ENCODE measurements around the gene VPS72.
"Not testable (repeated sequence)": the region's sequence is repeated elsewhere in the genome, so short reads cannot be mapped to it uniquely, and the experiment has no call there.

VPS72 gene, protein sequence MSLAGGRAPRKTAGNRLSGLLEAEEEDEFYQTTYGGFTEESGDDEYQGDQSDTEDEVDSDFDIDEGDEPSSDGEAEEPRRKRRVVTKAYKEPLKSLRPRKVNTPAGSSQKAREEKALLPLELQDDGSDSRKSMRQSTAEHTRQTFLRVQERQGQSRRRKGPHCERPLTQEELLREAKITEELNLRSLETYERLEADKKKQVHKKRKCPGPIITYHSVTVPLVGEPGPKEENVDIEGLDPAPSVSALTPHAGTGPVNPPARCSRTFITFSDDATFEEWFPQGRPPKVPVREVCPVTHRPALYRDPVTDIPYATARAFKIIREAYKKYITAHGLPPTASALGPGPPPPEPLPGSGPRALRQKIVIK

DNA sequence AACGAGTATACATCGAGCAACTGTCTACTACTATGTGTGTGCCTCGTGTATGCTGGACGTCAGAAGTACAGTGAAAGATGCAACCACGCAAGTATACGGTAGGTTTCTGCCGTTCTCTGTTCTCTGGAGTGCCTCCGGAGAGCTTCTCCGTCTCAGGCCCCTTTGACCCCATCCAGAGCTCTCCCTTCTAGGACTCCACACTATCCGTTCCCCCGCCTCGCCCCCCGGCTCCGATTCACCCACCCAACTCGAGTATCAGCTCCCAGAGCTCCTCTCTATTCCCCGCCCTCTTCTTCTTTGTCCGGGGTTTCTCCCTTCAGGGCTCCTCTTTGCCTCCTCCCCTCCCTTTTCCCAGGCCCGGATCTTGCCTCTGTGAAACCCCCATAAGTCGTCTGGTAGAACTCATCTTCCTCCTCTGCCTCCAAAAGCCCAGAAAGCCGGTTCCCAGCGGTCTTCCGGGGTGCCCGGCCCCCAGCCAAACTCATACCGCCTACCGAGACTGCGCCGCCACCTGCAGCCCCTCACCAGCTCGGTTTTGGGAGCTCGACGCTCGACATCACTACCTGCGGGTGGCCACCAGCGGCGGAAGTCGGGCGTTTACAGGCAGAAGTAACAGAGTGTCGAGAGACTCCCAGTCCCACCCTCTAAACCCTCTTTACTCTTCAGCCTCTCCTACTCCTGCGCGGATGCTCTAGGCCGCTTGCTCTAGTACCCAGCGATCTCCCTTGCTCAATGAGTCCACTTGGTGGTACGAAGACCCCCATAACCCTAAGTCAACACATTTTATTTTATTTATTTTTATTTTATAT lies at the start of gene VPS72:
Gene VPS72 (minus strand): TSS at position 561 of the 809 bp plus-strand sequence. CDS start 76 bp downstream, at position 485.
- DNase-seq, result peak; percentile 95

DNA sequence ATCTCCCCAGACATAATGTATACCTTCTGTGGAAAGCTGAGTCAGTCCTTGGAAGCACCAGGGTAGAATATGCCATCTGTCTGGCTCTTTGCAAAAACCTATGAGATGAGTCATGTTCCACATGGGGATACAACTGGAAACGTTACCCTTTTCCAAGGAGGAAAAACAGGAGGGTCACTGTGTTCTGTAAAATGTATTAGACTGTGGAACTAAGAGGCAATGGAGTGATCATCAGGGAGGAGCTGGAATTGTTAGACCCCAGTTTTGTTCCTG lies 48.4 kb upstream of the VPS72 start:
- DNase-seq, result no peak

DNA sequence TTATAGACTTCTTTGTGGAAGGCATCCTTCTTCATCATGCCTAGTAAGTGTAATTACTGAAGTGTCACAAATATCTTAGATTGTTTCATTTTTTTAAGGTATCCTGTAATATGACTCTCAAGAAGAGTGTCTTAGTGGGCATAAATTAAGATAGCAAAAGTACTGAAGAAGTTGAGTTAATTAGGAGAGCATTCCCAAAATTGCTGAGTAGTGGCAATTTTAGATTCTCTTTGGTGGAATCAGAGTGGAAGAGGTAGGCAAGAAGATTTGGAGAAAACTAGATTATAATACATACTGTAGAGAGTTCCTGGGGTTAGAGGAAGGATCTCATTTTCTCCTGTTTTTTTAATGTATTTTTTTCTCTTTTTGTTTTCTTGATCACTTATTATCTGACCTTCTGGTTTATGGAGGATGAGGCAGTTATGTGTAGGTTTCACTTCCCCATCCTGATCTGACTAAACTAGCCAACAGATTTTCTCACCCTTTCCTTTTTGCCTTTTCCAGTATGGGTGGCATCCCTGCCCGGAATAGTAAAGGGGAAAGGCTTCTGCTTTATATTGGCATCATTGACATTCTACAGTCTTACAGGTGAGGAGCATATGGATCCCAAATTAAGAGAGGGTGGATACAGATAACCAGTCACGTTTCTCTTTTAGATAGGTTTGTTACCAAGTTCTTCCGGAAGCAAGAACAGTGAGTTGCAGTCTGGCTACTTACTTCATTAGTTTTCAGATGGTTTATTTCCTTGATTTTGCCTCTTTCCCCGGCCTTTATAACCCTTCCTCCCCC lies 47.9 kb upstream of the VPS72 start:
- no peak for DNase-seq

DNA sequence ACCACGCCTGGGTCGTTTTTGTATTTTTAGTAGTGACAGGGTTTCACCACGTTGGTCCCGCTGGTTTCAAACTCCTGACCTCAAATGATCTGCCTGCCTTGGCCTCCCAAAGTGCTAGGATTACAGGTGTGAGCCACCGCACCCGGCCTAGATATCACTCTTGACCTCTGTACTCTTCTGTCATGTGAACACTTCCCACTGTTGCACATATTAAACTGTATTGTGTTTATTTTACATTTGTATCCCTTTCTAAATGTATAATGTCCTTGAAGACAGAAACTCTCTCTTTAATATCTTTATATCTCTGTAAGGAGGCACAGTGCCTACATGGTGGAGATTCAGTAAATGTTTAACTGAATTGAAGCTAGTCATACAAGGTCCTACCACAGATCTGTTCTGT lies 45.2 kb upstream of the VPS72 start:
- DNase-seq, result no peak

DNA sequence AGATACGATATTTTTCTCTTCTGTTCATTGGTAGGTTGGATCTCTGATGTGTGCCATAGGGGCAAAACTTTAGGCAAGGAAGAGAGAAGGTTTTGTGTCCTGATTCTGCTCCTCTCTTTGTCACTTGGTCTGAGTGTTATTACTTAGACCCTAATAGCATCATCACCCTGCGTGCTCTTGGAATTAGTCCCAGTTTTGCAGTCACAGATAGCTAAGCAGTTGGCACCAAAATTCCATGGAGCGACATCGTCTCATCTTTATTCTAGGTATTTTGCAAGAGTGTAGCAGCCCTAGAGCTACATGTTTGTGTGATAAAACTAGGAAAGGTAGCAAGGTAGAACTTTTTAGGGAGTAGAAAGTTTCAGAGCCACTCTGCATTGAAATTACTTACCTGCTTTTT lies 32.1 kb upstream of the VPS72 start:
- DNase-seq, result no peak

DNA sequence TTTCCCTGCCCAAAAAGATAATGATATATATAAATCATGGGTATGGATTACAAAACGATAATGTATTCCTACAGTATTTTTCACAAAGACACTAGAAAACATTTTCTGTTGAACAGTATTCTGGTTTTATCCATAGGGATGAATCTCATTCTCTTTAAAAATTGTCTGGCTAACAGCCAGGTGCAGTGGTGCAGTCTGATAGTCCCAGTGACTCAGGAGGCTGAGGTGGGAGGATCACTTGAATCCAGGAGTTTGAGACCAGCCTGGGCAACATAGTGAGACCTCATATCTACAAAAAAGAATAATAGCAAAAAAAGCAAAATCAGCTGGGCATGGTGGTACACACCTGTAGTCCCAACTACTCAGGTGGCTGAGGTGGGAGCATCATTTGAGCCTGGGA lies 31.6 kb upstream of the VPS72 start:
- DNase-seq, result no peak

DNA sequence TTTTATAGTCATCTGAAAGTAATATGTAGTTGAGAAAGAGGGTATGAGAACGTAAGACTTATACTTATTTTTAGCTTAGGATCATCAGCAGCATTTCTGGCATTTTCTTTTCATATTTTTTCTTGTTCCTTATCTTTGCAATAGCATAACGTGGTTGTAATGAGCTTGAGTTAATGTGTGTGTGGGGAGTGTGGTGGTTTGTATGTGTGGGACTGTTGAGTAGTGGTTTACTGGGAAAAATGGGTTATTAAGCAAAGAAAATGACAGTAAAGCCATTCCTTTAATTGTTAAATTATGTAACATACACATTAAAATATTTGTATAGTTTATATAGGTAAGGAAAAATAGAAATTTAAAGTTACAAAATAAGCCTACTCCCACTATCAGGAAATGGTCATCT lies 23.6 kb upstream of the VPS72 start:
- no peak for DNase-seq

DNA sequence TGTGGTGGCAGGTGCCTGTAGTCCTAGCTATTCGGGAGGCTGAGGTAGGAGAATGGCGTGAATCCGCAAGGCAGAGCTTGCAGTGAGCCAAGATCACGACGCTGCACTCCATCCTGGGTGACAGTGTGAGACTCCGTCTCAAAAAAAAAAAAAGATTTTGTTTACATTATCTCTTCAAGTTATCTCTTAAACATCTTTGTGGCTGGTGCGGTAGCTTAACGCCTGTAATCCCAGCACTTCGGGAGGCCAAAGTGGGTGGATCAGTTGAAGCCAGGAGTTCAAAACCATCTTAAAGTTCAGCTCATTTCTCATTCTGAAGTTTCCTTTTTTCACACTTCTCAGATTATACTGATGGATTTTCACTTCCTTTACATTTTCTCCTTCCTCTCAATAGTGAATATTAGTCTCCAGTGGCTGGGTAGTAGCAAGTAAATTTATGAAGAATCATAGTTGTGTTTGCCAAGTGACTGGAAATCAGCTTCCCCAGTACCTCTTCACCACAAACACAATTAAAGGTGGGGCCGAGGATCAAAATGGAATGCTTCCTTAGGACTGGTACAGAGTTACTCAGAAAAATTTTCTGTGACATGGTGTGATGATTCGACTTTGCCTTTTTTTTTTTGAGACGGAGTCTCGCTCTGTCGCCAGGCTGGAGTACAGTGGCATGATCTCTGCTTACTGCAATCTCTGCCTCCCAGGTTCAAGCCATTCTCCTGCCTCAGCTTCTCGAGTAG lies 22.1 kb upstream of the VPS72 start:
- DNase-seq, result no peak

DNA sequence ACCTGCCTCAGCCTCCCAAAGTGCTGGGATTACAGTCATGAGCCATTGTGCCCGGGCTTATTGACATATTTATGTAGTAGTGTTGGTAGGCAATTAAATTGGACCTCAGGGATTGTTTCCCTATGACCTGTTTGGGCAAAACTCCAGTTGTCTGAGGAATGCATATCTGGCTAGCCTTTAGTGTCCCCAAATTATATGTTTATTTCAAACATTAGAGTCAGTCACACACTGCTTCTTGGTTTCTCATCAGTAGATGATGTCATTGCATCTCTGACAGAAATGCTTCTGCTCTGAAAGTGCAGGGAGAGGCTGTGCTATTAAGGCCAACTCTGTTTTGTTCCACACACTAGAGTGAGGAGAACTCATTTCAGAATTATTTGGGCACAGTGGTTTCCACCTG lies 20.8 kb upstream of the VPS72 start:
- no peak for DNase-seq

DNA sequence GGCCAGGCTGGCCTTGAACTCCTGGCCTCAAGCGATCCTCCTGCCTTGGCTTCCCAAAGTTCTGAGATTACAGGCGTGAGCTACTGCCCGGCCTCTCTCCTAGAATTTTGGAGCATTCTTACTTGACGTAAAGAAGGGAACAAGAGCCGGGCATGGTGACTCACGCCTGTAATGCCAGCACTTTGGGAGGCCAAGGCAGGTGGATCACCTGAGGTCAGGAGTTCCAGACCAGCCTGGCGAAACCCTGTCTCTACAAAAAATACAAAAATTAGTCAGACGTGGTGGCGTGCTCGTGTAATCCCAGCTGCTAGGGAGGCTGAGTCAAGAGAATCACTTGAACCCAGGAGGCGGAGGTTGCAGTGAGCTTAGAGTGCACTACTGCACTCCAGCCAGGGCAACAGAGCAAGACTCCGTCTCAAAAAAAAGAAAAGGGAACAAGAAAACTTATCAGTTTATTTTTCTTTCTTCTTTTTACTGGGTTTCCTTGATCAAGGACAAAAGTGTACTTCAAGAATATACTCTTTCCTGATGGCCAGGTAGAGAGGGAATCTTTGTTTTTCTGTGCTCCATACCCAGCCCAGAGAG lies 15.5 kb upstream of the VPS72 start:
- DNase-seq, result not testable (repeated sequence)

DNA sequence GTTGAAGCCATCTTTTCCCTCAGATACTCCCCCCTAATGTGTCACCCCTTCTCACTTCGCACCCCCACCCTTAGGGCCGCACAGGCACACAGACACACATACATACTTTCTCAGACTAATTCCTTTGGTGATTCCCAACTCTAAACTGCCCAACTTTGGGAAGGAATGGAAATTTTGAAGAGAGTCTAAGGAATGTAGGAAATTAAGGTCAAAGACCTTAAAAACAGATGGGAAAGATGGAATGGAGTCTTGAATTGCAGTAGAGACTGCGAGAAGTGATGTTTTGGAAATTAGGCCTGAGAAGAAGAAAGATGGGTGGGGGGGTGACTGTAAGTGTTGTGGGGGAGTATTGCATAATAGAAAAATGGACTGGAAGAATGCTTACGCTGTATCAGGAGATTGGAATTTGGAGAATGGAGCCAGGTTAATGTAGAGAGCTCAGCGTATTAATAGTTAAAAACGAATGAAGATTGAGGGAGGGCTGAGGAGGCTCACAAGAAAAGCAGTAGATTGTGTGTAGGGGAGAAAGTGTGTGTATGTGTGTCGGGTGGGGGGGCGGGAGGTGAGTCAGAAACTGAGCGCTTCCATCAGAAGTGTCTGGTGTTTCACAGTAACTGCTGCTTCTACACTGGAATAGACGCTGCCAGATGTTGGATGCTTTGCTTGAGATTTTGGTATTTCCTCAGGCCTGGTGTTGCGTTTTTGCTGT lies 10.0 kb upstream of the VPS72 start:
- peak; percentile 65 for DNase-seq

DNA sequence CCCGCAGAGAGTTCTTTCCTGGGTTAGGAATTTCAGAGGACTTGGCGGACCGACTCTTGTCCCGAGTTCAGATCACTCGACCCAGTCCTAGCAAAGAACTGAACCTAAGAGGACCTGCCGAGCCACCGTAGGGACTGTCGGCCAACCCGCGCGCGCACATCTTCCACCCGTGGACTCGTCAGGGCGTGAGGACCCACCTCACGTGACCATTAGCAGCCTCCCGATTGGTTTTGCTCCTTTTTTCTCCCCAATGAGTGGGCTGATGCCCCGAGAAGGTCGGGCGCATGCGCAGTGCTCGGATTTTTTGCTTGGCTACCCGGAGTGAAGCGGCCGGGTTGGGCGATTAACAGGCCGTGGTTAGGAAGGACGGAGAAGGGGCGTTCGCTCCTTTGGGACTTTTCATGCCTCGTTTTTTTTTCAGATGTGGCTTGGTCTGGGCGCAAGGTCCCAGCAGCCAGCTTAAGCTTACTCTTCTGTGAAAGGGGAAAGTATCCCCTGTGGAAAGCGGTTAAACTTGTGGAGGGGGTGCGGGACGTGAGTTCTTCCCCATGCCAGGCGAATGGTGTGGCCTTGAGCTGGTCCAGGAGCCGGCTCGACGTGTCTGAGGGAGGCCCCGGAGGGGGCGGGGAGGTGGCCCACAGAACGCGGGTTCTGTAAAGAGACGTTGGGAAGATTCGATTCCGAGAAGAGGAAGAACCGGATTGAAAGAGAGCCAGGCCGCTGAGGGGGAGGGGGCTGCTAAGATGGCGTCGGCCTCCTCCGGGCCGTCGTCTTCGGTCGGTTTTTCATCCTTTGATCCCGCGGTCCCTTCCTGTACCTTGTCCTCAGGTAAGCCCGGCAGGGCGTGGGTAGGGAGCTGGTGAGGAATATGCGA lies 8.5 kb upstream of the VPS72 start, which contains the start of gene PIP5K1A:
Gene PIP5K1A (plus strand): TSS at position 299 of the 874 bp plus-strand sequence. CDS start 445 bp downstream, at position 744.
- peak; percentile 100 for DNase-seq

DNA sequence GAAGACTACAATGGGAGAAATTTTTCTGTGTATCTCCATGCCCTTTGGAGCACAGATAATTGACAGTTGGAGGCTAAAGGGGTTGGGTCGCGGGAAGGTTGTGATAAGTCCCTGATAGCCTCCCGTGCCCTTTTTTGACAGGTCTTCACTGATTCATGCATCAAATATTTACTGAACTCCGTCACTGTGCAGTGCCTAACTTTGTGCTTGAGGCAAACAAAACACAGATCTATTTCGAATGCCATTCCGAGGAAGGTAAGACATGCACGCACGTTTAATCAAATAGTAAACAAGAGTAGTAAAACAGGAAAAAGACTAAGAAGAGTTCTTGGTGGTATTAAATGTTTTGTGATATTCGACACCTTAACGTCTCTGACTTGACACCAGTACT lies 7.9 kb upstream of the VPS72 start:
- peak; percentile 57 for DNase-seq

DNA sequence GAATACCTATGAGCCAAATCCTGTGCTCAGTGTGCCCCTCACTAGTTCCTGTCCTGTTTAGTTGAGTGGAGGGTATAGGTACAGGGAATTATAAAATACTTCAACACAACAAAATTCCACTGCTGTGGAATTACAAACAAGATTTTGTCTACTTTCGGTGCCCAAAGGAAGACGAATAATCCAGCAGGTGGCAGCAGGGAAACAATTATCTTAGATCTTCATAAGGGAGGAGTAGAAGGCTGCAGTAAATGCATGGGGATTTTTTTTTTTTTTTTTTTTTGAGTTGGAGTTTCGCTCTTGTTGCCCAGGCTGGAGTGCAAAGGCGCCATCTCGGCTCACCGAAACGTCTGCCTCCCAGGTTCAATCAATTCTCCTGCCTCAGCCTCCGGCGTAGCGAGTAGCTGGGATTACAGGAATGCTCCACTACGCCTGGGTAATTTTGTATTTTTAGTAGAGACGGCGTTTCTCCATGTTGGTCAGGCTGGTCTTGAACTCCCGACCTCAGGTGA lies 6.3 kb upstream of the VPS72 start:
- DNase-seq, result peak; percentile 73

DNA sequence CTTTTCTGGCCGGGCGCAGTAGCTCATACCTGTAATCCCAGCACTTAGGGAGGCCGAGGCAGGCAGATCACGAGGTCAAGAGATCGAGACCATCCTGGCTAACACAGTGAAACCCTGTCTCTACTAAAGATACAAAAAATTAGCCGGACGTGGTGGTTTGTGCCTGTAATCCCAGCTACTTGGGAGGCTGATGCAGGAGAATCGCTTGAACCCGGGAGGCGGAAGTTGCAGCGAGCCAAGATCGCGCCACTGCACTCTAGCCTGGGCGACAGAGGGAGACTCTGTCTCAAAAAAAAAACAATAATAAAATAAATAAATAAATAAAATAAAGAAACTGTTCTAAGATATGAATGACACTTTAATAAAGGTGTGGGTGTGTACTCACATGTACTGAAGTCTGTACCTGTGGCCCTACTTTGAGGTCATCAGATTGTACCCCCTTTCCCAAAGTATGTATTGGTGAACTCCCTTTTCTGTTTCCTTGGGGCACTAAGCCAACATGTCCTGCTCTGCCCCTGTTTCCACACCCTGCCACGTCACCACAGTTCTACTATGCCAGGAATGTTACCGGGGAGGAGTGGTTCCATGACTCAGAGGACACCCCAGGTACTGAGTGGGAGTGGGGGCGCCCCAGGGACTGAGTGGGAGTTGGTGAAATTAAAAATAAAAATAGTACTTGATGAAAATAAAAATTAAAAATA lies 5.0 kb upstream of the VPS72 start:
- peak; percentile 65 for DNase-seq

DNA sequence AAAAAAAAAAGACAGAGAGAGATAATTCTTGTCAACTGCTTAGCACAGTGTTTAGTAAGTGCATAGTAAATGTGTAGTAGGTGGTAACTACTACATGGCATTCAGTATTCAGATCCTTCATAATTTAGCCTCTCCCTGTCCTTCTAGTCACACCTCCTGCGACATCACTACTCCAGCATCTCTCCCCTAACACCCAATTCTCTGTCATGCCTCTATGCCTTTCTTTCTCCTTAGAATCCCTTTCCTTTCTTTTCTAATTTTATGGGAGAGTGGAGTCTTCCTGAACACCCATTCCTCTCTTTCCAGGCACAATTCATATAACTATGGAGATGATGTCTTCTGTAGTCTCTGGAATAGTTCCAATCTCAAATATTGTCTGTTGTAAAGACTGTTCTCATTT lies 3.9 kb upstream of the VPS72 start:
- no peak for DNase-seq

DNA sequence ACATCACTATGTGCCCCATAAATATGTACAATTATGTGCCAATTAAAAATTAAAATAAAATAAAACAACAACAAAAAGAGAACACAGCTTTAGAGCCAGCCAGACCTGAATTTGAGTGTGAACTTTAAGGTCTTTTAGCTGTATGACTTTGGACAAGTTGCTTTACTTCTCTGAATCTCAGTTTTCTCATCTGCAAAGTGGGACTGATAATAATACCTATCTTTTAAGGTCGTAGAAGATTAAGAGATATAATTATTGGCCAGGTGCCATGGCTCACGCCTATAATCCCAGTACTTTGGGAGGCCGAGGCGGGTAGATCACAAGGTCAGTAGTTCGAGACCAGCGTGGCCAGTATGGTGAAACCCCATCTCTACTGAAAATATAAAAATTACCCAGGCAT lies 3.3 kb upstream of the VPS72 start:
- peak; percentile 17 for DNase-seq

DNA sequence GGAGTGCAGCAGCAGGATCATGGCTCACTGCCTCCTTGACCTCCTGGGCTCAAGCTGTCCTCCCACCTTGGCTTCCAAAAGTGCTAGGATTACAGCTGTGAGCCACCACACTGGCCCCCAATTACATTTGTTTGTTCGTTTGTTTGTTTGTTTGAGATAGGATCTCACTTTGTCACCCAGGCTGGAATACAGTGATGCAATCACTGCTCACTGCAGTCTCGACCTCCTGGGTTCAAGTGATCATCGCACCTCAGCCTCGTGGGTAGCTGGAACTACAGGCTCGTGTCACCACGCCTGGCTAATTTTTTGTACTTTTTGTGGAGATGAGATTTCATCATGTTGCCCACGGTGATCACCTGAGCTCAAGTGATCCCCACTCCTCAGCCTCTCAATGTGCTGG lies 2.0 kb upstream of the VPS72 start:
- DNase-seq, result peak; percentile 21

DNA sequence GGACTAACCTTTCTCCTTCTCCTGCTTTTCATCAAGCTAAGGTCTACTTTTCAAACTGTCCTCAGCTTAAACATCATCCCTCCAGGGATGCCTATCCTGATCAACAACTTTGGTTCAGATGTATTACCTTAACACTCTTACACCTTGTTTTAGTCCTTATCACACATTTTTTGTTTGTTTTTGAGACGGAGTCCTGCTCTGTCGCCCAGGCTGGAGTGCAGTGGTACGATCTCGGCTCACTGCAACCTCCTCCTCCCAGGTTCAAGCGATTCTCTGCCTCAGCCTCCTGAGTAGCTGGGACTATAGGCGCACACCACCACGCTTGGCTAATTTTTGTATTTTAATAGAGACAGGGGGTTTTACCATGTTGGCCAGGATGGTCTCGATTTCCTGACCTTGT lies 1.3 kb downstream of the VPS72 start:
- peak; percentile 53 for DNase-seq

DNA sequence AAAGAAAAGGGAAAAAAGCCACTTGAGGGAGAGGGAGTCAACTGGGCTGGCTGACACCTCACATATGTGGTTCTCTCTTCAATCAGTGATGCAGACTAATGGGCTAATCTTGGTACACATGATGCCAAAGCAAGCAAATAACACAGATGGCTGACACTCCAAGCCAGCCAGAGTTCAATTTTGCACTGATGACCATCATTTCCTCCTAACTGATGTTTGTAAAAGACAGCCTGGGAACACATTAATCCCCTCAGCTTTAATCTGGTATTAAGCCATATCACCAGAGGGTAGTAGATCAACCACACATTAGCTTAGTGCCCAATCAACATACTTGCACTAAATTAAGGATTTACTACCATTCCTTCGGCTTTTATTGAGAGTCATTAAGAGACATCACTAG lies 2.8 kb downstream of the VPS72 start:
- no peak for DNase-seq

Measured in activated effector memory CD4-positive, alpha-beta T cell treated with anti-CD3 and anti-CD28 coated beads, Interleukin-2, amount 50 U/mL, for 16 hours (primary cell).